ENCODE results near the gene ZNF462. TPM values are rescaled to one million over a fixed set of nuclear protein-coding genes. Genes with fewer than 3 reads are reported as not detected.

The ZNF462 gene
- polyA plus RNA-seq, 3 donors: 0.79 to 6.2 (median 3.5) TPM

- H3K27ac ChIP-seq (ENCODE audit: low read depth, low read length): no peak overlapping the region
- 96 to 97% (median 97%) methylated on average over 5 of the region's 5 CpGs for WGBS, 3 donors
Measured at GRCh38 chr9:106918825-106919509, 56.0 kb downstream of the ZNF462 start.

GRCh38 chr9:106920091-106920490 lies 57.1 kb downstream of the ZNF462 start:
- 88 to 96% (median 89%) methylated on average over 4 of the region's 4 CpGs for WGBS, 3 donors
- H3K27ac ChIP-seq (ENCODE audit: low read depth, low read length): no peak overlapping the region

DNA sequence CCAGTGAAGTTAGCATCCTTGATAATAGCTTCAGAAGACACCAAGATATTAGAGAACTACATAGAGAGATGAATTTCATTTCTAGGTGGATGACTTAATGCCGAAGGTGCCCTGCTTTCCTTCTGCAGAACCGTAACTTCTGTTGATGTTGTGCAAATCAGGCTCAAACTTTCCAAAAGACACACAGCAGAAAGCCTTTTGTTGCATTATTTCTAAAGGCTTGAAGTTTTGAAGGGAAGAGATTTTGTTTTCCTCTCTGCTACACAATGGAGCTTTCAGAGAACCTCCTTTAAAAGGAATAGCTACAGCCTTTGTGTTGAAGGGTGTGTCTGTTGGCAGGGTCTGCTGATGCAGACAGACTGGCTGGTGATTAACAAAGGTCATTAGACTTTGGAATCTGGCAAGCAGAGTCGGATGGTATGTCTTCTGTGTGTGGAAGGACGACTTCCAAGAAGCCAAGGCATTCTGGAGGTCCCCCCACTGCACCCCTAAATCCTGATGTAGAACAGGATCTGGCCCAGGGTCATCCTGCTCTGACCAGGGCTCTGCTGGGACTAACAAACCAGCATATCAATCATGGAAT lies 57.8 kb downstream of the ZNF462 start:
- H3K27ac ChIP-seq (ENCODE audit: low read depth, low read length): peak overlapping the region; percentile 4
- WGBS, 3 donors: 47 to 58% (median 49%) methylated on average over 4 of the region's 4 CpGs

- H3K27ac ChIP-seq (ENCODE audit: low read depth, low read length): peak overlapping the region; percentile 4
- WGBS, 3 donors: 33 to 59% (median 59%) methylated on average over 3 of the region's 3 CpGs
Measured at GRCh38 chr9:106921341-106921899, 58.5 kb downstream of the ZNF462 start.

DNA sequence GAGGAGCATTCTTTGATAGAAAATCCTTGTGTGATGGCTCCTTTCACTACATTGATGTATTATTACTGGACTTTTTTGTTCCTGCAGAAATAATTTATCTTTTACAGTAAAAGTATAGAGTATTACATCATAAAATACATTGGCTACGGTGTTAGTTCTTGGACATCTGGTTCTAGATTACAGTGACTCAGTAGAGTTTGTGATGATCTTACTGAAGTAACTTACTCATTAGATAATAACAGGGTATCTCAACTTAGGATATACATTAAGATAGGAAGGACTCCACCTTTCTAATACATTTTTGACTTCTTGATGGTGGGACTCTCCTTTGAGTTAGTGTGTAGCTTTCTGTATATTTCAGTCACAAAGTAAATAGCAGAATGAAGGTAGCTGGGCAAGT lies 59.1 kb downstream of the ZNF462 start:
- WGBS, 3 donors: 62 to 85% (median 68%) methylated on average over 1 of the region's 1 CpG
- H3K27ac ChIP-seq (ENCODE audit: low read depth, low read length): no peak overlapping the region

DNA sequence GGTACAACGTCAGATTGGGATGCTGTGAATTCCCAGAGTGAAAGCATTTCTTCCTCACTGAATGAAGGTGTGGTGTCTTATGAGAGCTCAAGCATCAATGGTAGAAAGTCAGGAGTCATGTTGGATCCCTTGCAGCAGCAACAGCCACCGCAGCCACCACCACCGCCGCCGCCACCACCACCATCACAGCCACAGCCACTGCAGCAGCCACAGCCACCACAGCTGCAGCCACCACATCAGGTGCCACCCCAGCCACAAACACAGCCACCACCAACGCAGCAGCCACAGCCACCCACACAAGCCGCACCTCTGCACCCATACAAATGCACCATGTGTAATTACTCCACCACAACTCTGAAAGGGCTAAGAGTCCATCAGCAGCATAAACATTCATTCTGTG lies 62.4 kb downstream of the ZNF462 start:
- WGBS, 3 donors: 96 to 98% (median 97%) methylated on average over 7 of the region's 7 CpGs
- no peak overlapping the region for H3K27ac ChIP-seq (ENCODE audit: low read depth, low read length)

- WGBS, 3 donors: 83 to 87% (median 84%) methylated on average over 5 of the region's 5 CpGs
- no peak overlapping the region for H3K27ac ChIP-seq (ENCODE audit: low read depth, low read length)
Measured at GRCh38 chr9:106927916-106928315, 65.0 kb downstream of the ZNF462 start.

DNA sequence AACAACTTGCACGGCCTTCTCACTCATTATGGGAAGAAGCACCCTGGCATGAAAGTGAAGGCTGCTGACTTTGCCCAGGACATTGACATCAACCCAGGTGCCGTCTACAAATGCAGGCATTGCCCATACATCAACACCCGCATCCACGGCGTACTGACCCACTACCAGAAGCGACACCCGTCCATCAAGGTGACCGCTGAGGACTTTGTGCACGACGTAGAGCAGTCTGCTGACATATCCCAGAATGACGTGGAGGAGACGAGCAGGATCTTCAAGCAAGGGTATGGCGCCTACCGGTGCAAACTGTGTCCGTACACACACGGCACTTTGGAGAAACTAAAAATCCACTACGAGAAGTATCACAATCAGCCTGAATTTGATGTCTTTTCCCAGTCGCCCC lies 65.4 kb downstream of the ZNF462 start:
- WGBS, 3 donors: 96 to 97% (median 97%) methylated on average over 18 of the region's 18 CpGs
- H3K27ac ChIP-seq (ENCODE audit: low read depth, low read length): no peak overlapping the region

DNA sequence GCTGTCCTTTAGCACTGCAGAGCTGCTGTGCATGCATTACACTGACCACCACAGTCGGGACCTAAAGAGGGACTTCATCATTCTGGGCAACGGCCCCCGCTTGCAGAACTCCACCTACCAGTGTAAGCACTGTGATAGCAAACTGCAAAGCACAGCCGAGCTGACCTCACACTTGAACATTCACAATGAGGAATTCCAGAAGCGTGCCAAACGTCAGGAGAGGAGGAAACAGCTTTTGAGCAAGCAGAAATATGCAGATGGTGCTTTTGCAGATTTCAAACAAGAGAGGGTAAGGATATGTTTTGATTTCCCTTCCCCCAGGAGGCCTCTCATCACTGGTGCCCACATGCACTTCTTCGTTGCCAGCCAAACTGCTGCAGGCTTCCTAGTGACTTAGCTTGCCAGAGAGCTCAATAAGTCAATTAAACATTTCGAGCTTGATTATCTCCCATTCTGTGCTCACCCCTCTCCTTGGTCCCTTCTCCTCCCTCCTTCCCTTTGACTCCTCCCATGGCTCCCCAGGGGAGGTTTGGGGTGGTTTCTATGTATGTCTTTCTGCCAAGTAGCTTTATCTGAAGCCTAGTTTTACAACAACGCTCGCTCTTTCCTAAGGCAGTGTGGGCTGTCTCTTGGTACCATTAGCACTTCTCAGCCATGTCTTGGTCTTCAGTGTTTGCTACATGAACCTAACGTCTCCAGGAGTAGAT lies 66.7 kb downstream of the ZNF462 start:
- H3K27ac ChIP-seq (ENCODE audit: low read depth, low read length): no peak overlapping the region
- WGBS, 3 donors: 48 to 64% (median 52%) methylated on average over 11 of the region's 11 CpGs

DNA sequence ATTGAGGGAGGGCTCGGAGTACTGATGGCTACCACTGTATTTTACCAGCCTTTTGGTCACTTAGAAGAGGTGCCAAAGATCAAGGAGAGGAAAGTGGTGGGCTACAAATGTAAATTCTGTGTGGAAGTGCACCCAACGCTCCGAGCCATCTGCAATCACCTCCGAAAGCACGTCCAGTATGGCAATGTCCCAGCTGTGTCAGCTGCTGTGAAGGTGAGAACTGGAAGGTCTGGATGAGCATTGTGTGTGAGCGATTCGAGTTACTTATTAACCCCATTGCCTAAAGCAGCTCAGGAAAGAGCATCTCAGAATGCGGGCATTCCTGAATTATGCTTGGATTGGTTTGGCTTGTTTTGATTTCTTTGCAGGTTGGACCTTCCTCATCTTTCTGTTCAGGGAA lies 67.5 kb downstream of the ZNF462 start:
- no peak overlapping the region for H3K27ac ChIP-seq (ENCODE audit: low read depth, low read length)
- WGBS, 3 donors: 49 to 95% (median 94%) methylated on average over 8 of the region's 8 CpGs

DNA sequence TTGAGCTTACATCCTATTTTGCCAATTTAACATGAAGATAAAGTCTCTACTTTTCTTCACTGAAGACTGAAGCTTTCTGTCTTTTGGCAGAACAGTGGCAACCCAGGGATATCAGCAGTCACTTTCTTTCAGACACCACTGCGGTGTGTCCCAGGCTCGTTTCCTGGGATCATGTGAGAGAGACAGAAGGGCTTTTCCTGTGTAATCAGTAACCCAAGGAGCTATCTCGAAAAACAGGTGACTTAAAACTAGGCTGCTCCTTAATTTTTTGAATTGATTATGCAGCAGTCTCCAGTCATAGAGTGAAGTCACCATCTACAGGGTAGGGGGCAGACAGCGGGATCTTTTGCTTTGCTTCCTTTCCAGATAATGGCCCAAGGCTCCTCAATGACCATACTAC lies 68.5 kb downstream of the ZNF462 start:
- no peak overlapping the region for H3K27ac ChIP-seq (ENCODE audit: low read depth, low read length)
- 77 to 95% (median 90%) methylated on average over 4 of the region's 4 CpGs for WGBS, 3 donors

GRCh38 chr9:106932178-106932577 lies 69.2 kb downstream of the ZNF462 start:
- H3K27ac ChIP-seq (ENCODE audit: low read depth, low read length): no peak overlapping the region
- WGBS, 3 donors: 95 to 97% (median 95%) methylated on average over 10 of the region's 10 CpGs

GRCh38 chr9:106932675-106933074 lies 69.7 kb downstream of the ZNF462 start:
- WGBS, 3 donors: 95 to 99% (median 96%) methylated on average over 3 of the region's 3 CpGs
- no peak overlapping the region for H3K27ac ChIP-seq (ENCODE audit: low read depth, low read length)

GRCh38 chr9:106933470-106933869 lies 70.5 kb downstream of the ZNF462 start:
- no peak overlapping the region for H3K27ac ChIP-seq (ENCODE audit: low read depth, low read length)
- 84 to 91% (median 90%) methylated on average over 2 of the region's 2 CpGs for WGBS, 3 donors

DNA sequence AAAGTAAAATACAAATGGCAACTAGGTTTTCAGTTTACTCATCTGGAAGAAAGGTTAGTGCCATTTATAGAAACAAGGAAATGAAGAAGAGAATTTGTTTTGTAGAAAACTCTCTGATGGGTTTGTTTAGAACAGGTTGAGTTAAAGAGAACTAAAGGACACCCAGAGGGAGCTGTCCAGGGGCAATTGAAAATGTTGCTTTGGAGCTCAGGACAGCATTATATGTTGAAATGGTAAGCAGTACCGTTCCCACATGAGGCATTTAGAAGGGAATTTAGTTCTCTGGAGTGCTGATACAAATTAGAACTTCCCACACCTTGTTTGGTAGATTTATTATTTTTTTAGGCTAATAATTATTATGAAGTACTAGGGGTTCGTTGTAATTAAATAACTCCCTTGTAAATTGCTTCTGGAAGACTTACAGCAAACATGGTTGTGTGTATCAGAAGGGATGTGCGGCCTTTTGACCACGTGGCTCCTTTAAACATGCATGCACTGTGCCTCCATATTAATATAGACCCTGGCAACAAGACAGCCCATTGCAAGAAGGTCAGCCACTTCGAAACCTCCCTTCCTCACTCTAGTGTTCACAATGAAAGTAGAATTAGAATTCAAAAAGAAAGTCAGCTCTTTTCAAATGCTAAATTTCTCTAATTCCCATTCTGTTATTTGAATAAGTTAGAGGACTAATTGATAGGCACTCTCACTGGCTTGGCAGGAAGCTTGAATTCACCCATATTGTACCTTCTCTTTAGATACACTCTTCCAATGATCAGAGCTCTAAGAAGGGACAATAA lies 71.7 kb downstream of the ZNF462 start:
- no peak overlapping the region for H3K27ac ChIP-seq (ENCODE audit: low read depth, low read length)
- WGBS, 3 donors: 86 to 92% (median 91%) methylated on average over 5 of the region's 5 CpGs

GRCh38 chr9:106936680-106937079 lies 73.7 kb downstream of the ZNF462 start:
- no peak overlapping the region for H3K27ac ChIP-seq (ENCODE audit: low read depth, low read length)
- 92 to 97% (median 95%) methylated on average over 3 of the region's 3 CpGs for WGBS, 3 donors

DNA sequence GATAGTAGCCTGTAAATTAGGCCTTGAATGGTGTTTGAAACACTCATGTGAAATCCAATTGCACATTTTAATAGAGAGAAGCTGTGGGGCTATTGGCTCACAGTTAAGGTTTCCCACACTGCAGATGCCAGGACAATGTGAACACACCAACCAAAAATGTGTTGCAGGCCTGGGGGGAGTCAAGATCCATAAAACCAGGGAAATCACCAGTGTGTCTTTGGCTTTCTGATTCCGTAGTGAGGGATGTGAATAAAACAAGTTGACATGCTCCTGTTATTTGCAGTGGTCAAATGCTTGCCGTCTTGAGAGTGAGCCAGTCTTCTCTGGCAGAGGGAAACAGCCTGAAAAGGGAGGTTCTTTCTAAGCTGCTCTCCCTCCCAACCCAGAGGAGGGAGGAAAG lies 79.0 kb downstream of the ZNF462 start:
- 62 to 81% (median 76%) methylated on average over 2 of the region's 2 CpGs for WGBS, 3 donors
- no peak overlapping the region for H3K27ac ChIP-seq (ENCODE audit: low read depth, low read length)

DNA sequence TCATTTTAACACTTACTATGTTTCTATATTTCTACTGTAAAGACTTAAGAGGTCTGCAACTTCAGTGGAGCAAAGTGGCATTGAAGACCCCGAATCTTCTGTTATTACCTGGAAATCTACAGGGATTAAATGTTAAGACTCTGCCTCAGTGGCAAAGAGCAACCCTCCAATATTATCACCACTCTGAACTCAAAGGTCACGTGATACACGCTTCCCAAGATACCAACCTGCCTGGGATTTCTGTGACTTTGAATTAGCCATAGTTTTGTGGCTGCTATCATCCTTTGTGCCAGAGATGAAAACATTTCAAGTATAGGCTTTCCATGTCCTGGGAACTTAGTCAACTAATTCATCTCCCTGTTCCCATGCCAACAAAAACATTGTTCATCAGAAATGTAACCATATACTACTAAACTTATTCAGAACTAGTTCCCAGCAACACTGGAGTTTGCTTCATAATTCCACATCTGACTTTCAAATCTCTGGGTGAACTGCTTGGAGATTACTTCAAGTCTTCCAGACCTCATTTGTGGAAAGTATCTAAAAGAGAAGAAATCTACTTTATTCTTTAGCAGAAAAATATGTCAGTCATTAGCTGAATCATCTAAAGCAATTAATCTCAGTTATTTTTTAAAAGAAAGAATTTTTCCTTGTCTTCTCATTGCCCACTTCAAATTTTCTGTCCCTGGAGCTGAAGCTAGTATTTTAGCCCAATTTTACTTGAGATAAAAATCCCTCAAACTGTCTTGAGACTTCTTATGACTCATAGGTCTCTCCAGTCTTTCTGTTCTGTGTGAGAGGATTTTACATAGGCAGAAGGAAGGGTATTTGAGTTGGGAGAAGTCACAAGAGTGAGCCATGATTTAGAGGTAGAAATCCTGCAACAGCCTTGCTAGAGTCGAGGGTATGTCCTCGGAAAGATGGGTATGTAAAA lies 83.0 kb downstream of the ZNF462 start:
- no peak overlapping the region for H3K27ac ChIP-seq (ENCODE audit: low read depth, low read length)

More for the DNA sequence above, 83.0 kb downstream of the ZNF462 start:
- WGBS, 3 donors: 84 to 91% (median 87%) methylated on average over 5 of the region's 5 CpGs
